Measurements from ENCODE around the gene CBARP. TPM values are rescaled to one million over a fixed set of nuclear protein-coding genes. Genes with fewer than 3 reads are reported as not detected.

The CBARP gene
- total and polyA plus RNA-seq, 2 of the 13 experiments (the other 11 are each of a cell fraction or from before 2014, with no cell fraction given) = 1.2 to 1.4 TPM

GRCh38 chr19:1259206-1259875 lies 21.5 kb upstream of the CBARP start (continued):
- TF ChIP-seq, protein P1, sequence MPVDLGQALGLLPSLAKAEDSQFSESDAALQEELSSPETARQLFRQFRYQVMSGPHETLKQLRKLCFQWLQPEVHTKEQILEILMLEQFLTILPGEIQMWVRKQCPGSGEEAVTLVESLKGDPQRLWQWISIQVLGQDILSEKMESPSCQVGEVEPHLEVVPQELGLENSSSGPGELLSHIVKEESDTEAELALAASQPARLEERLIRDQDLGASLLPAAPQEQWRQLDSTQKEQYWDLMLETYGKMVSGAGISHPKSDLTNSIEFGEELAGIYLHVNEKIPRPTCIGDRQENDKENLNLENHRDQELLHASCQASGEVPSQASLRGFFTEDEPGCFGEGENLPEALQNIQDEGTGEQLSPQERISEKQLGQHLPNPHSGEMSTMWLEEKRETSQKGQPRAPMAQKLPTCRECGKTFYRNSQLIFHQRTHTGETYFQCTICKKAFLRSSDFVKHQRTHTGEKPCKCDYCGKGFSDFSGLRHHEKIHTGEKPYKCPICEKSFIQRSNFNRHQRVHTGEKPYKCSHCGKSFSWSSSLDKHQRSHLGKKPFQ (CRISPR knock-in tag; IDR thresholded peaks at IDR 0.05; ENCODE audit: insufficient replicate concordance) = peak; percentile 89
- TF ChIP-seq ZNF547 (CRISPR knock-in tag; IDR thresholded peaks at IDR 0.05) (peak; percentile 81; the same call in 1 of the 2 replicates), ZMAT3 (CRISPR knock-in tag; conservative IDR thresholded peaks at IDR 0.05) (peak; percentile 69; the same call in 1 of the 2 replicates), MTA1 (CRISPR knock-in tag; IDR thresholded peaks at IDR 0.05; ENCODE audit: borderline replicate concordance) (peak; percentile 82; the same call in 1 of the 2 replicates), GZF1 (CRISPR knock-in tag; IDR thresholded peaks at IDR 0.05) (0 out of 2 replicates have a peak, but pooled peaks have one; percentile 69), TAF1 (CRISPR knock-in tag; IDR thresholded peaks at IDR 0.05) (peak; percentile 66), ZBTB40 (IDR thresholded peaks at IDR 0.05) (no peak), ZBTB40 (CRISPR knock-in tag; IDR thresholded peaks at IDR 0.05) (peak; percentile 61), FOXP1 (IDR thresholded peaks at IDR 0.05) (no peak), FOXP1 (CRISPR knock-in tag; IDR thresholded peaks at IDR 0.05) (peak; percentile 18; the same call in 1 of the 2 replicates), REL (CRISPR knock-in tag; conservative IDR thresholded peaks at IDR 0.05) (no peak), ZNF225 (CRISPR knock-in tag; IDR thresholded peaks at IDR 0.05) (0 out of 2 replicates have a peak, but pooled peaks have one; percentile 14), GMEB2 (CRISPR knock-in tag; IDR thresholded peaks at IDR 0.05; ENCODE audit: low read depth) (0 out of 2 replicates have a peak, but pooled peaks have one; percentile 13), TCF12 (IDR thresholded peaks at IDR 0.05) (no peak), TCF12 (CRISPR knock-in tag; IDR thresholded peaks at IDR 0.05) (0 out of 2 replicates have a peak, but pooled peaks have one; percentile 57), ZNF335 (CRISPR knock-in tag; IDR thresholded peaks at IDR 0.05) (peak; percentile 88)
- TF ChIP-seq, protein P2, sequence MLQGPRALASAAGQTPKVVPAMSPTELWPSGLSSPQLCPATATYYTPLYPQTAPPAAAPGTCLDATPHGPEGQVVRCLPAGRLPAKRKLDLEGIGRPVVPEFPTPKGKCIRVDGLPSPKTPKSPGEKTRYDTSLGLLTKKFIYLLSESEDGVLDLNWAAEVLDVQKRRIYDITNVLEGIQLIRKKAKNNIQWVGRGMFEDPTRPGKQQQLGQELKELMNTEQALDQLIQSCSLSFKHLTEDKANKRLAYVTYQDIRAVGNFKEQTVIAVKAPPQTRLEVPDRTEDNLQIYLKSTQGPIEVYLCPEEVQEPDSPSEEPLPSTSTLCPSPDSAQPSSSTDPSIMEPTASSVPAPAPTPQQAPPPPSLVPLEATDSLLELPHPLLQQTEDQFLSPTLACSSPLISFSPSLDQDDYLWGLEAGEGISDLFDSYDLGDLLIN (CRISPR knock-in tag; IDR thresholded peaks at IDR 0.05; ENCODE audit: borderline replicate concordance) = peak; percentile 45; the same call in 1 of the 2 replicates
